Stimulated activated CD8-positive, alpha-beta memory T cell treated with anti-CD3 and anti-CD28 coated beads, Interleukin-15, amount 100 ng/mL, for 1 hour (primary cell): Measurements from ENCODE around the gene NUDT14.

ENCODE experiments used
- DNase-seq: peaks from one replicate; pipeline ENCODE4 v3.0.0-alpha.2; 2020; ENCODE audit warnings: low read depth

Gene NUDT14

DNA sequence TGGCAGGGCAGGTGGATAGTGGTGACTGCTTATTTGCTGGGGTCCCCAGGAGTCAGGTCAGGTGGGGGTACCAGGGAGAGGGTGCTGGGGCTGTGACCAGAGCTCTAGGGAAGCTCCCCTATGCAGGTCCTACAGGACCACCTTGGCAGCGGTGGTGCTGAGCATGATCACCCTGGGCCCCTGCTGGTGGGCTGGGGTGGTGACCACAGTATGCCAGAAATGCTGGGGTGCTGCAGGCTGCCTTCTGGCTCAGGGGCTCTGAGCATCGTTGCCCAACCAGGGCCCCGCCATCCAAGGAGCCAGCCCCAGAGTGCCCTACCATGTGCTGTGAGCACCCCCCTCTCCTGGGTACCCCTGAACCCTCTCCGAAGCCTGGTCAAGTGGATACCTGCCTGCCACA lies 17.5 kb upstream of the NUDT14 start:
- no peak for DNase-seq

DNA sequence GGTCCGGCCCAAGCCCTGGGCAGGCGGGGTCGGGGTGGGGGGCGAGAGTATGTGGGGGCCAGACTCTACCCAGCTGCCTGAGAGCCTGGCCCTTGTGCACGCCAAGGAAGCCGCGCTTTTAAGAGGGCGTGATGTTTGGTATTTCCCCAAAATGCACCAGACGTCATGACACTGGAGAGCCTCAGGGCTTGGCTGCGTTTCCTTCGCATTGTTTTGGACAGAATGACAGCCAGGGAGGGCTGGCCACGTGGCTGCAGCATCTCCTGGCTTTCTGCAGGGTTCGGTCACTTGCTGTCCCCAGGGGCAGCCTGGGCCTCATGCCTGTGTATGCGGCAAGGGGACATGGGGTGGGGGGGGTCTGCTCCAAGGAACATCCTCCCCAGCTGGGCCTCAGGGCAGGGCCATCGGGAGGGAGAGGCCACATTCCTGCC lies 16.1 kb upstream of the NUDT14 start:
- no peak for DNase-seq

DNA sequence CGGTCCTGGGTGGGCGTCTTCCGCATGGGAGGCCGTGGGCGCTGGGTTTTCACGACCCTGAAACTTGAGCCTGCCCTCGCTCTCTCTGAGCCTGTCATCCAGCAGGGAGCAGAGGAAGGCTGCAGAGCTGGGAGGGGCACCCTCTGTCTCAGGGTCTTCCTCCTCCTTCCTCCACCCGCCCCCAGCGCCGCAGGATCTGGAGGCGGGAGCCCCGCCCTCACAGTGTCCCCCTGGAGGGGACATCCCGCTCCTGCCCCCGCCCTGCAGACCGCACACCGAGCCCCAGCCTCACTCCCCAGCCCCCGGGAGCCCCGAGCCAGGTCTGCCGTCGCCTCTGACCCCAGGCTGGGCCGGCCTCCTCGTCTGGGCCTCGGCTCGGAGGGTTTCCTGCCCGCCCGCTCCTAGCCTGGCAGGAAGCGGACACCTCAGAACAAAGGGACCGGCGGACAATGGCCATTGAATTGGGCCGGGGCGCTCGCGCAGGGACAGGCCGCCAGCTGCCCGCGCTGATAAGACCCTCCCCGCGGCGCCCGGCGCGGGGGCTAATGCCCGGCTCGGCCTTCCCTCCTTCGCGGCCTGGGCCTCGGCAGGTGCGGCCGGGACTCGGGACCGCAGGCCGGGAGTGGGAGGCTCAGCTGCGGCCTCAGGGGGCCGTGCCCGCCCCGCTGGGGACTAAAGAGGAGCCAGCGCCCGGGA lies 15.3 kb upstream of the NUDT14 start:
- no peak for DNase-seq

DNA sequence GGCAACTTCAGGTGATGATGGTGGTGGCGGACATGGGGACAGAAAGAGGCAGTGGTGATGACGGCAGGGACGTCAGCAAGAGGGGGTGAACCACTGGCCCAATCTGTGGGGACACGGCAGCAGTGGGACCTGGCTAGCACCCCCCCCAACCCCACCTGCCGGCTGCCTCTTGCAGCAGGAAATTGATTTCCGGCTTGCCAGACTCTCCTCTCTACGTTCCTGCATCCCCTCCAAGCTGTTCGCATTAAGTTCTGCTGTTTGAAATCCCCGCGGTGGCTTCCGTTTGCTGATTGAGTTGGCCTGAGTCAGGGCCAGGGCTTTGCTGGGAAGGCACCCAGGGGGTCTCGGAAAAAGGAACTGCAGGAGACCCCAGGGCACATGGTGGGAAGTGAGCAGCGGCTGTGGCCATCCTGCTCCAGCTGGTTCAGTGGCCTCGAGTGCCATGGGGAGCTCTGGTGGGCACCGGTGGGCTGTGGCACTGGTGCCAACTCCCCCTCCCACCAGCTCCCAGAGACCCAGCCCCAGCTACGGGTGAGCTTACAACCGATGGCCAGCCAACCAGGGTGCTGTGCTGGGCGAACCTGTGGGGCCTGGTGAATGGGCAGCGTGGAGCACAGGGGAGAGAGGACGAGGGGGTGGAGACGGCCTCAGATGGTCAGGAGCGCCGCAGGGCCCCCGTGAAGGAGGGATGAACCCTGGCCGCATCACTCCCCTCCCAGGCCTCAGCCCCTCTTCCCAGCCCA lies 14.6 kb upstream of the NUDT14 start:
- no peak for DNase-seq

DNA sequence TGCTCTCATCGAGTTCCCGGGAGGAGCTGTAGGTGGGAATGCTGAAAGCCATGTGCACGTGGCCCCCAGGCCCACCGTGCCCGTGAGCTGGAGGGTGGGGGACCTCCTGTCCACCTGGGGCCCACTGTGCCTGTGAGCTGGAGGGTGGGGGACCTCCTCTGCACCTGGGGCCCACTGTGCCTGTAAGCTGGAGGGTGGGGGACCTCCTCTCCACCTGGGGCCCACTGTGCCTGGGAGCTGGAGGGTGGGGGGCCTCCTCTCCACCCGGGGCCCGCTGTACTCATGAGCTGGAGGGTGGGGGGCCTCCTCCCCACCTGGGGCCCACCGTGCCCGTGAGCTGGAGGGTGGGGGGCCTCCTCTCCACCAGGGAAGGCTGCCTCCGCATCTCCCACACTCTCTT lies 13.9 kb upstream of the NUDT14 start:
- DNase-seq = no peak

DNA sequence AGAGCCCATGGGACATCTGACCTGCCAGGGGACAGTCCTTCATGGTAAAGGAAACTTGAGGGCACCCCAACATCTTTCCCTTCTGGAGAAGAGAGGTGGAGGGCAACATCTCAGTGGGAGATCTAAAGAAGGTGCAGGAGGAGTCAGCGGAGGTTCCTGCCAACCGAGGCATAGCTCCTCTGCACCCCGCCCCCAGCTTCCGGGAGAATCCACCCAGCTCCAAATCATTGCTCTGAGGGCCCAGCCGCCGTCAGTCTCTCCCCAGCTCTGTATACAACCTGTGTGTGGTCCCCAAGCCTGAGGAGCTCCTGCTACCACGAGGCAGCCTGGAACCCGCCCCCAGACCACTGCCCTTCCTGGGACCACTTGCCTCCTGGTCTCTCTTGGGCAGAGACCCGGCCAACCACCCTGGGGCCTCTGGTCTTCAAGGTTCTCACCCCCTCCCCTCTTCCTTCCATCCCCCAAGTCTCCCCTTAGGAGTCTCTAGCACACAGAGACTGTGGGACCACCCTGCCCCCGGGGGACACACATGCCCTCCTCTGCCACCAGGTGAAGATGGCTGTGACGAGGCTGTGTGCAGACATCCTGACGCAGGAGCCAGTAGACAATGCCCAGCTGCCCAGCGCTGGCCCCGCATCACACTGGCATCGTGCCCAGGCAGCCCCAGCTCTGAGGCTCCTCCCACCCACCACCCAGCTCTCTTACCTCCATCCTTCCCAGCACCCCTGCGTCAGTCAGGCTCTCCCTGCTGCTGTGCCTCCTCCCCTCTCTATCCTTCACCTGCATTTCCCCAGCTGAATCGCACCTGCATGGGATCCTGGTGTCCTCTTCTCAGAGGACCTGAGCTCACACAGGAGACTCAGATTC lies 13.0 kb upstream of the NUDT14 start:
- DNase-seq = no peak

DNA sequence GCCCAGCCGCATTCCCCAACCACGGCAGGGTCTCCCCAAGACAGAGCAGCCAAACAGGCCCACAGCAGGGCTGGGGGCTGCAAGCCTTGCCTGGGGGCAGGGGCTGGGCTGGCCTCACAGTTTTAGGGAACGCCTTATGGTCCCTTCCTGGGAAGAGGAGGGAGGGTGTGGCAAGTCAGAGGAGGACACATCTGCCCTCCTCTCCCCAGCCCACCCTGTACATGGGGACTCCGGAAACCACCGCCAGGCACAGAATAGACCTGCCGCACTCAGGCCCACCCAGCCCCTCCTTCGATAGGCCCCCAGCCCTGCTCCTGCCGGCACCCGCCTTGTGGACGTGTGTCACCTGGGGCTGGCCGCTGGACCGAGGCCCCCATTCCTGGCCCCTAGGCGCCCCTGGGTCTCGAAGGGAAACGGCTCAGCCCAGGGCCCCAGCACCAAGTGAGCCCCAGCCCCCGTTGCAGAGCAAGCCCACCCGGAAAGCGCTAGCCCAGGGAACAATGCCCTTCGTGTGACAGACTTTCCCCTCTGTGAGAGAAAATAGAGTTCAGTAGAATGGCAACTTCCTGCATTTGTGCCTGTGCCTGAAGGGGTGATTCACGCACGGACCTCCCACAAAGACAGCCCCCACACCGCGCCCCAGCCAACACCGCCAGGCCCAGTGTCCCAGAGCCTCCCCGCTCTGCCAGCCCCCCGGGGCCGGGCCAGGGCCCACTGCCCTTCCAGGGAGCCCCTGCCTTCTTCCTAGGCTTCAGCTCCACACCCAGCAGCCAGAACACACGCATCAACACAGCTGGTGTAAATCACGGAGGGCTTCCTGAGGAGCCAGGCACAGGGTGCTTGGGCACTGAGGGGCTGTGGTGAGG lies 12.0 kb upstream of the NUDT14 start:
- no peak for DNase-seq

- no peak for DNase-seq
These were observed 6.9 kb upstream of the NUDT14 start for GRCh38 chr14:105187935-105188524.

DNA sequence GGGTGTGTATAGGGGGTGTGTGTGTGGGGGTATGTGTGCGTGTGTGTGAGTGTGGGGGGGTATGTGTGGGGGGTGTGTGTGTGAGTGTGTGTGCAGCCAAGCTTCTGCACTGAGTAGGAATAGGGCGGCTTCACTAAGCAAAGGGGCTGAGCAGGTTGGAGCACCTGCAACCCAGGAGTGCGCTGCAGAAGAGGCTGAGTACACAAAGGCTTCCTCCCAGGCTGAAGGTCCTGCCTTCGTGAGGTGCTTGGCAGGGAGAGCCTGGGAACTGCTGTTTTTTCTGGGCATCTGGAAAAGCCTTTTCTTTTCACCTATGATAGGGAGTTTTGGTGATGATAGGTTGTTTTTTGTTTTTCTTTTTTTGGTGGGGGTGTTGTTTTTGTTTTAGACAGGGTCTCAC lies 6.0 kb upstream of the NUDT14 start:
- no peak for DNase-seq

DNA sequence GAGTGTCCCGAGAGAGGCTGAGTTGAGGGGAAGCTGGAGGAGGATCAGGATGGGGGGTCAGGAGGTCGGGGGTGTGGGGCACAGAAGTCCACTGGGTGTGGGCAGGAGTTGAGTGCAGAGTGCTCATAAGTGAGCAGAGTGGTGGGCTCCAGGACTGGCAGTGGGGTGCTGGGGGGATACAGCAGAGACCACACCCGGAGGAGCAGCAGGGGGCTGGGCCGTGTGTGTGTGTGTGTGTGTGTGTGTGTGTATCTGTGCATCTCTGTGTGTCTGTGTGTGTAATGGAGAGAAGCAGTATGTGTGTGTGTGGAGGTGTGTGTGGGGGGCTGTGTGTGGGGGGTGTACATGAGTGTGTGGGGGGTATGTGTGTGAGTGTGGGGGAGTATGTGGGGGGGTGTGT lies 4.9 kb upstream of the NUDT14 start:
- DNase-seq = no peak

DNA sequence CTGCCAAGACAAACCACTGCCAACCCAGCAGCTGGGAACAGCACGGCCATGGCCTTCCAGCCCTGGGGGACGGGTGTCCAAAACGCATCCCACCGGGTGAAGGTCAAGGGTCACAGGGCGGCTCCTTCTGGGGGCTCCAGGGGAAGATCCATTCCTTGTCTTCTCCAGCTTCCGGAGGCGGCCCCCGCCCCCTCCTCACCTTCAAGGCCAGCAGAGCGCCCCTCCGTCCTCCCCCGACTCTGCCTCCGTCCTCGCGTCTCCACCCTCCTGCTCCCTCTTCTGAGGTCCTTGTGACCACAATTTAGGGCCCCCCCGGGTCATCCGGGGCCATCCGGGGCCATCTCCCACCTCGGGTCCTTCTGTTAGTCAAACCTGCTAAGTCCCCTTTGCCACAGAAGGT lies 3.9 kb upstream of the NUDT14 start:
- no peak for DNase-seq

GRCh38 chr14:105184461-105184860 lies 3.3 kb upstream of the NUDT14 start:
- no peak for DNase-seq

- DNase-seq = no peak
These were observed 1.3 kb upstream of the NUDT14 start for GRCh38 chr14:105182296-105183020.

DNA sequence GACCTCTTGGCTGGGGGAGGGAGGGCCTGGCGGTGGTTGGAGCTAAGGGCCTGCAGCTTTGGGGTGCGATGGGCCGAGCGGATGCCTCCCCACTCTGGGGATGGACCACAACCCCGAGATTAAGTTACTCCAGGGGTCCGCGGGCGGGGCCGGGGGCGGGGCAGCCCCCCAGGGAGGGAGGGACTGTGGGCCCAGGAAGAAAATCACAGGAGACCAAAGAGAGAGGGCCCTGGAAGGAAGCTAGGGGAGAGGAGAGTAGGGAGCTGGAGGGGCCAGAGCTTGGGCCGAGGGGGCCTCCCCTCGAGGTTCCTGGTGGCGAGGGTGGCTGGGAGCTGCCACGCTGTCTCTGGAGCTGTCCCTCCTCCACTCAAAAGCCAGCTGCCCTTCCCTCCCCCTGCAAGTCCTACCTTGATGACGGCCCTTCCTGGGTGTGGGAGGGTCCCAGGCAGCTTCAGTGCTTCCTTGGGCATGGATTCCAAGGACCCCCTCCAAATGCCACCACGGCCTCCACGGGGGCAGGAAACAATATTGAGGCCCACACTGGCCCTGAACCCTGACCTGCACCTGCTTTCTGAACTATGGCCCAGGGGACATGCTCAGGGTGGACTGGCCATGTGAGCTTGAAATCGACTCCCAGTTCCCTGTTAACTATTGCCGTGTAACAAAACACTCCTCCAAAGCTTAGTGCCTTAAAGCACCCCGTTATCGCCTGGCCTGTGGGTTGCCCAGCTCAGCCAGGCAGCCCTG lies 610 bp upstream of the NUDT14 start:
- no peak for DNase-seq

- no peak for DNase-seq
These were observed 1.9 kb downstream of the NUDT14 start for GRCh38 chr14:105179191-105179590.

- no peak for DNase-seq
These were observed 2.3 kb downstream of the NUDT14 start for GRCh38 chr14:105178868-105179140.

DNA sequence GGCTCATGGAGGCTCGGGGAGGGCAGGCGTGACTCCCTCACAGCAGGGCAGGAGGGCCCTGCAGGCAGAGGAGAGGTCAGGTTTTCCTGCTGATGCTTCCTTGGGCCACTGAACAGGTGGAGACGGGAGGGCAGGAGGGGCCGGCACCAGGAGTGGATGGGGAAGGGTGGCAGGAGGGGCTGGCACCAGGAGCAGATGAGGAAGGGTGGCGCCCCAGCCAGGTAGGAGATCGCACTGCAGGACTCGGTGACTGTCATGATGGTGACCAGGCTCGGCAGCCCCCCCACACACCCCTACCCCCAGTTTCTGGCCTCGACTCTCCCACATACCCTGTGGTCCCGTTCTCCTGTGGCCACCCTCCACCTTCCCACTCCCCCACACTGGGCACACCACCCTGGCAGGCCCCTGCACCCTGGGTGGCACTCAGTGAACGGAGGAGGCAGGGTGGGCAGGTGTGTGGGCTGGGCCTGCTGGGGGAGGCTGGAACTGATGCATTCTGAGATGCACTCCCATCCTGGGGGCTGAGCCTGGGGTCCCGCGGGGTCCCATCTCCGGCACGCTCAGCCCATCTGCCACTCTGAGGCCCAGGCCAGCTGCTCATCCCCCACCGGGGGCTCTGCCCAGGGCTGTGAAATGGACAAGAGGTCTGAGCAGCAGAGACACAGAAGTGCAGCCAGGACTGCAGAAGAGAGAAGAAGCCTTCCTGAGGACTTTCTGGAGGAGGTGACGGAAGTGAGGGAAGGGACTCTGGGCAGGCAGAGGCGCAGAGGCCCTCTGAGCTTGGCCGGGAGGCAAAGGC lies 2.8 kb downstream of the NUDT14 start:
- DNase-seq = no peak

- DNase-seq = no peak
These were observed 4.0 kb downstream of the NUDT14 start for GRCh38 chr14:105177082-105177481.

DNA sequence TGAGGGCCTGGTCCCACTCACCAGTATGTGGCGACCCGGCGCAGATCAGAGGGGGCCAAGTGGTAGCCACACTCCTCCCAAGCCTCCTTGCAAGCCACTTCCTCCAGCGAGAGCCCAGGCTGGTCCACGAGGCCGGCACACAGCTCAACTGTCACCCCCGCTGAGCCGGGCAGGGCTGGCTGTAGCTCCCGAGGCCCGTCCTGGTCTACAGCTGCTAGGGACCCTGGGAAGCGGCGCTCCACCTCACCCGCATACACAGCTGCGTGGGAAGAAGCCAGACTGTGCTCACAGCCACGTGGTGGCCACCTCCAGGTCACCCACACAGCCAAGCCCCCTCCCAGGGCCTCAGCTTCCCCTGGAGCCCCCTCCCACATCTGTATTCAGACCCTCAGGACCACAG lies 4.6 kb downstream of the NUDT14 start:
- DNase-seq = no peak
